MM.1S (cell line): Measurements from ENCODE around the gene ZNF408.

Experiments used
- EZH2 ChIP-seq: fragments of 300-600 bp; sonication (generic); optimal IDR thresholded peaks from 2 replicates; pipeline ENCODE3; 2017; ENCODE audit warnings: low read depth, mild to moderate bottlenecking, antibody characterized with exemption, low read length, mixed read lengths
- EZH2phosphoT487 ChIP-seq: fragments of 300-600 bp; sonication (generic); IDR thresholded peaks from 2 replicates; pipeline ENCODE4 v1.6.1; 2018; ENCODE audit warnings: antibody characterized with exemption, low read length
- TF ChIP-seq, protein P1 (sequence below): fragments of 300-600 bp; sonication (generic); IDR thresholded peaks from 2 replicates; pipeline ENCODE4 v1.5.1; 2016; ENCODE audit warnings: antibody characterized with exemption, low read length, mixed read lengths

DNA sequence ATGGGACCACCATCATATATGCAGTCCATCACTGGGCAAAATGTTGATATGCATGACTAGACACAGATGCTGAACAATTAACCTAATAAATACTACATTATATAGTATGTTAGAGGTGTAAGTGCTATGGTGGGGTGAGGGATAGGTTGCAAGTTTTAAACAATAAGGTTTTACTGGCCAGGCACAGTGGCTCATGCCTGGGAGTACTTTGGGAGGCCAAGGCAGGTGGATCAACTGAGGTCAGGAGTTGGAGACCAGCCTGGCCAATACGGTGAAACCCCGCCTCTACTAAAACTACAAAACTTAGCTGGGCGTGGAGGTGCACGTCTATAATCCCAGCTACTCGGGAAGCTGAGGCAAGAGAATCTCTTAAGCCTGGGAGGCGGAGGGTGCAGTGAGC lies 46.3 kb downstream of the ZNF408 start:
- TF ChIP-seq, protein P1, sequence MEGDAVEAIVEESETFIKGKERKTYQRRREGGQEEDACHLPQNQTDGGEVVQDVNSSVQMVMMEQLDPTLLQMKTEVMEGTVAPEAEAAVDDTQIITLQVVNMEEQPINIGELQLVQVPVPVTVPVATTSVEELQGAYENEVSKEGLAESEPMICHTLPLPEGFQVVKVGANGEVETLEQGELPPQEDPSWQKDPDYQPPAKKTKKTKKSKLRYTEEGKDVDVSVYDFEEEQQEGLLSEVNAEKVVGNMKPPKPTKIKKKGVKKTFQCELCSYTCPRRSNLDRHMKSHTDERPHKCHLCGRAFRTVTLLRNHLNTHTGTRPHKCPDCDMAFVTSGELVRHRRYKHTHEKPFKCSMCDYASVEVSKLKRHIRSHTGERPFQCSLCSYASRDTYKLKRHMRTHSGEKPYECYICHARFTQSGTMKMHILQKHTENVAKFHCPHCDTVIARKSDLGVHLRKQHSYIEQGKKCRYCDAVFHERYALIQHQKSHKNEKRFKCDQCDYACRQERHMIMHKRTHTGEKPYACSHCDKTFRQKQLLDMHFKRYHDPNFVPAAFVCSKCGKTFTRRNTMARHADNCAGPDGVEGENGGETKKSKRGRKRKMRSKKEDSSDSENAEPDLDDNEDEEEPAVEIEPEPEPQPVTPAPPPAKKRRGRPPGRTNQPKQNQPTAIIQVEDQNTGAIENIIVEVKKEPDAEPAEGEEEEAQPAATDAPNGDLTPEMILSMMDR, result no peak
- no peak for TF ChIP-seq EZH2phosphoT487
- no peak for TF ChIP-seq EZH2
